Measurements from ENCODE around the gene DGUOK. TPM values are rescaled to one million over a fixed set of nuclear protein-coding genes. Genes with fewer than 3 reads are reported as not detected.

DGUOK gene
- total and polyA plus RNA-seq, 2 donors: 73.7 to 157 TPM

- Histone ChIP-seq H3K9me3 (ENCODE audit: control insufficient read depth in 2 of 2, insufficient read depth in 1 of 2, low read length in 1 of 2) (peaks cover 0 to 4% of the 10 kb centered on the region in 2 donors), H3K27ac (ENCODE audit: low read depth in 1 of 2, low read length in 1 of 2) (no peak overlapping the region), H3K4me3 (ENCODE audit: low read length in 2 of 2) (no peak overlapping the region), H3K4me1 (ENCODE audit: control insufficient read depth in 2 of 2, insufficient read depth in 2 of 2, low read length in 2 of 2) (peaks cover 29 to 35% of the 10 kb centered on the region in 2 donors), H3K27me3 (ENCODE audit: control insufficient read depth in 2 of 2, insufficient read depth in 1 of 2, low read length in 1 of 2) (no peaks in the 10 kb centered on the region), H3K36me3 (ENCODE audit: control insufficient read depth in 2 of 2, insufficient read depth in 2 of 2, low read length in 1 of 2) (peaks cover 8 to 19% of the 10 kb centered on the region in 2 donors)
- 98% methylated on average over 2 of the region's 2 CpGs for WGBS
- DNase-seq (ENCODE audit: low read depth in 6 of 9, low spot score in 9 of 9): no peak
These were observed 63.3 kb downstream of the DGUOK start for GRCh38 chr2:73989972-73990371.

- Histone ChIP-seq H3K4me1 (ENCODE audit: control insufficient read depth in 2 of 2, insufficient read depth in 2 of 2, low read length in 2 of 2) (peaks cover 28 to 34% of the 10 kb centered on the region in 2 donors), H3K4me3 (ENCODE audit: low read length in 2 of 2) (no peak overlapping the region), H3K36me3 (ENCODE audit: control insufficient read depth in 2 of 2, insufficient read depth in 2 of 2, low read length in 1 of 2) (peaks cover 8 to 20% of the 10 kb centered on the region in 2 donors), H3K27me3 (ENCODE audit: control insufficient read depth in 2 of 2, insufficient read depth in 1 of 2, low read length in 1 of 2) (no peaks in the 10 kb centered on the region), H3K27ac (ENCODE audit: low read depth in 1 of 2, low read length in 1 of 2) (no peak overlapping the region), H3K9me3 (ENCODE audit: control insufficient read depth in 2 of 2, insufficient read depth in 1 of 2, low read length in 1 of 2) (peaks cover 0 to 4% of the 10 kb centered on the region in 2 donors)
- DNase-seq (ENCODE audit: low read depth in 6 of 9, low spot score in 9 of 9): no peak
- 98% methylated on average over 1 of the region's 1 CpG for WGBS
These were observed 63.9 kb downstream of the DGUOK start for GRCh38 chr2:73990531-73990930.

GRCh38 chr2:73992036-73992435, 65.4 kb downstream of the DGUOK start:
- 96% methylated on average over 4 of the region's 4 CpGs for WGBS
- Histone ChIP-seq H3K36me3 (ENCODE audit: control insufficient read depth in 2 of 2, insufficient read depth in 2 of 2, low read length in 1 of 2) (peaks cover 8 to 20% of the 10 kb centered on the region in 2 donors), H3K9me3 (ENCODE audit: control insufficient read depth in 2 of 2, insufficient read depth in 1 of 2, low read length in 1 of 2) (peaks cover 0 to 4% of the 10 kb centered on the region in 2 donors), H3K4me3 (ENCODE audit: low read length in 2 of 2) (no peak overlapping the region), H3K27ac (ENCODE audit: low read depth in 1 of 2, low read length in 1 of 2) (no peak overlapping the region), H3K27me3 (ENCODE audit: control insufficient read depth in 2 of 2, insufficient read depth in 1 of 2, low read length in 1 of 2) (no peaks in the 10 kb centered on the region), H3K4me1 (ENCODE audit: control insufficient read depth in 2 of 2, insufficient read depth in 2 of 2, low read length in 2 of 2) (peaks cover 14 to 22% of the 10 kb centered on the region in 2 donors)
- no peak for DNase-seq (ENCODE audit: low read depth in 6 of 9, low spot score in 9 of 9)

- H3K4me1 ChIP-seq (ENCODE audit: control insufficient read depth in 2 of 2, insufficient read depth in 2 of 2, low read length in 2 of 2): peaks cover 6 to 9% of the 10 kb centered on the region in 2 donors
- peaks cover 8 to 17% of the 10 kb centered on the region in 2 donors for H3K36me3 ChIP-seq (ENCODE audit: control insufficient read depth in 2 of 2, insufficient read depth in 2 of 2, low read length in 1 of 2)
- no peak for DNase-seq (ENCODE audit: low read depth in 6 of 9, low spot score in 9 of 9)
- H3K4me3 ChIP-seq (ENCODE audit: low read length in 2 of 2): no peak overlapping the region
- 94% methylated on average over 3 of the region's 3 CpGs for WGBS
- H3K27ac ChIP-seq (ENCODE audit: low read depth in 1 of 2, low read length in 1 of 2): no peak overlapping the region
- peaks cover 0 to 4% of the 10 kb centered on the region in 2 donors for H3K9me3 ChIP-seq (ENCODE audit: control insufficient read depth in 2 of 2, insufficient read depth in 1 of 2, low read length in 1 of 2)
- H3K27me3 ChIP-seq (ENCODE audit: control insufficient read depth in 2 of 2, insufficient read depth in 1 of 2, low read length in 1 of 2): no peaks in the 10 kb centered on the region
These were observed 66.7 kb downstream of the DGUOK start for GRCh38 chr2:73993376-73993775.

- Histone ChIP-seq H3K4me1 (ENCODE audit: control insufficient read depth in 2 of 2, insufficient read depth in 2 of 2, low read length in 2 of 2) (peaks cover 3 to 10% of the 10 kb centered on the region in 2 donors), H3K27me3 (ENCODE audit: control insufficient read depth in 2 of 2, insufficient read depth in 1 of 2, low read length in 1 of 2) (no peaks in the 10 kb centered on the region), H3K4me3 (ENCODE audit: low read length in 2 of 2) (no peak overlapping the region), H3K27ac (ENCODE audit: low read depth in 1 of 2, low read length in 1 of 2) (no peak overlapping the region), H3K9me3 (ENCODE audit: control insufficient read depth in 2 of 2, insufficient read depth in 1 of 2, low read length in 1 of 2) (peaks cover 0 to 4% of the 10 kb centered on the region in 2 donors), H3K36me3 (ENCODE audit: control insufficient read depth in 2 of 2, insufficient read depth in 2 of 2, low read length in 1 of 2) (peaks cover 8 to 15% of the 10 kb centered on the region in 2 donors)
- 90% methylated on average over 4 of the region's 4 CpGs for WGBS
- no peak for DNase-seq (ENCODE audit: low read depth in 6 of 9, low spot score in 9 of 9)
These were observed 67.1 kb downstream of the DGUOK start for GRCh38 chr2:73993778-73994177.

- WGBS: 96% methylated on average over 8 of the region's 8 CpGs
These were observed 67.6 kb downstream of the DGUOK start for GRCh38 chr2:73994178-73994831.

GRCh38 chr2:73995810-73996209, 69.1 kb downstream of the DGUOK start:
- Histone ChIP-seq H3K36me3 (ENCODE audit: control insufficient read depth in 2 of 2, insufficient read depth in 2 of 2, low read length in 1 of 2) (peaks cover 8 to 12% of the 10 kb centered on the region in 2 donors), H3K27ac (ENCODE audit: low read depth in 1 of 2, low read length in 1 of 2) (no peak overlapping the region), H3K4me3 (ENCODE audit: low read length in 2 of 2) (no peak overlapping the region), H3K4me1 (ENCODE audit: control insufficient read depth in 2 of 2, insufficient read depth in 2 of 2, low read length in 2 of 2) (peaks cover 3 to 14% of the 10 kb centered on the region in 2 donors), H3K27me3 (ENCODE audit: control insufficient read depth in 2 of 2, insufficient read depth in 1 of 2, low read length in 1 of 2) (no peaks in the 10 kb centered on the region), H3K9me3 (ENCODE audit: control insufficient read depth in 2 of 2, insufficient read depth in 1 of 2, low read length in 1 of 2) (peaks cover 0 to 4% of the 10 kb centered on the region in 2 donors)
- 99% methylated on average over 5 of the region's 5 CpGs for WGBS
- no peak for DNase-seq (ENCODE audit: low read depth in 6 of 9, low spot score in 9 of 9)

More at GRCh38 chr2:73994178-73994831, 67.6 kb downstream of the DGUOK start:
- Histone ChIP-seq H3K27ac (ENCODE audit: low read depth in 1 of 2, low read length in 1 of 2) (no peak overlapping the region), H3K36me3 (ENCODE audit: control insufficient read depth in 2 of 2, insufficient read depth in 2 of 2, low read length in 1 of 2) (peaks cover 8 to 15% of the 10 kb centered on the region in 2 donors), H3K4me1 (ENCODE audit: control insufficient read depth in 2 of 2, insufficient read depth in 2 of 2, low read length in 2 of 2) (peaks cover 3 to 7% of the 10 kb centered on the region in 2 donors), H3K9me3 (ENCODE audit: control insufficient read depth in 2 of 2, insufficient read depth in 1 of 2, low read length in 1 of 2) (peaks cover 0 to 4% of the 10 kb centered on the region in 2 donors), H3K27me3 (ENCODE audit: control insufficient read depth in 2 of 2, insufficient read depth in 1 of 2, low read length in 1 of 2) (no peaks in the 10 kb centered on the region), H3K4me3 (ENCODE audit: low read length in 2 of 2) (no peak overlapping the region)
- no peak for DNase-seq (ENCODE audit: low read depth in 6 of 9, low spot score in 9 of 9)

GRCh38 chr2:73997813-73998212, 71.1 kb downstream of the DGUOK start:
- 97% methylated on average over 6 of the region's 6 CpGs for WGBS
- no peak overlapping the region for H3K4me3 ChIP-seq (ENCODE audit: low read length in 2 of 2)
- H3K27me3 ChIP-seq (ENCODE audit: control insufficient read depth in 2 of 2, insufficient read depth in 1 of 2, low read length in 1 of 2): no peaks in the 10 kb centered on the region
- H3K27ac ChIP-seq (ENCODE audit: low read depth in 1 of 2, low read length in 1 of 2): no peak overlapping the region
- peaks cover 8 to 9% of the 10 kb centered on the region in 2 donors for H3K36me3 ChIP-seq (ENCODE audit: control insufficient read depth in 2 of 2, insufficient read depth in 2 of 2, low read length in 1 of 2)
- DNase-seq (ENCODE audit: low read depth in 6 of 9, low spot score in 9 of 9): no peak
- H3K4me1 ChIP-seq (ENCODE audit: control insufficient read depth in 2 of 2, insufficient read depth in 2 of 2, low read length in 2 of 2): peaks cover 5 to 23% of the 10 kb centered on the region in 2 donors
- H3K9me3 ChIP-seq (ENCODE audit: control insufficient read depth in 2 of 2, insufficient read depth in 1 of 2, low read length in 1 of 2): no peaks in the 10 kb centered on the region

GRCh38 chr2:73998451-73998850, 71.8 kb downstream of the DGUOK start:
- WGBS: 91% methylated on average over 8 of the region's 8 CpGs
- Histone ChIP-seq H3K4me3 (ENCODE audit: low read length in 2 of 2) (no peak overlapping the region), H3K4me1 (ENCODE audit: control insufficient read depth in 2 of 2, insufficient read depth in 2 of 2, low read length in 2 of 2) (peaks cover 9 to 28% of the 10 kb centered on the region in 2 donors), H3K36me3 (ENCODE audit: control insufficient read depth in 2 of 2, insufficient read depth in 2 of 2, low read length in 1 of 2) (peaks cover 6 to 9% of the 10 kb centered on the region in 2 donors), H3K27ac (ENCODE audit: low read depth in 1 of 2, low read length in 1 of 2) (no peak overlapping the region), H3K9me3 (ENCODE audit: control insufficient read depth in 2 of 2, insufficient read depth in 1 of 2, low read length in 1 of 2) (no peaks in the 10 kb centered on the region), H3K27me3 (ENCODE audit: control insufficient read depth in 2 of 2, insufficient read depth in 1 of 2, low read length in 1 of 2) (no peaks in the 10 kb centered on the region)
- no peak for DNase-seq (ENCODE audit: low read depth in 6 of 9, low spot score in 9 of 9)

All from thymus (tissue), 11 donors.